Panc1 (cell line): Measurements from ENCODE around the gene FANCC. TPM values are rescaled to one million over a fixed set of nuclear protein-coding genes. Genes with fewer than 3 reads are reported as not detected.

Experiments
- ATAC-seq: fragments of 200-7000 bp; cut with Tn5 transposase; 2 replicates; pipeline ENCODE4 v1.9.1; 2020; ENCODE audit warnings: mild to moderate bottlenecking, moderate library complexity
- BruUV-seq: library from RNA; stranded (reverse); fragments of 400-500 nt; replicated peaks from 2 replicates; lab custom pipeline; 2021; lab: Mats Ljungman, UMichigan
- CTCF ChIA-PET: fragments of 300-600 bp; sonication (Branson Sonifier 250); formaldehyde crosslinking; loops from one replicate; lab custom pipeline; 2022; ENCODE audit warnings: antibody characterized with exemption; lab: Charles Lee
- POLR2A ChIA-PET: fragments of 300-600 bp; sonication (Branson Sonifier 250); formaldehyde crosslinking; loops from one replicate; lab custom pipeline; 2022; ENCODE audit warnings: antibody characterized with exemption; lab: Charles Lee
- DNase-seq: peaks from one replicate; pipeline ENCODE4 v3.0.0-alpha.2; 2010; ENCODE audit warnings: low read depth, low spot score
- H3K27ac ChIP-seq: 2 replicates; pipeline ENCODE4 v1.5.1; 2011; ENCODE audit warnings: mild to moderate bottlenecking, low read length, inconsistent platforms
- H3K27me3 ChIP-seq: fragments of 200-500 bp; sonication (Bioruptor generic); 2 replicates; pipeline ENCODE4 v1.6.0; 2014; ENCODE audit warnings: low read length, inconsistent platforms; ENCODE audit not compliant: control insufficient read depth, insufficient read depth
- H3K36me3 ChIP-seq: fragments of 200-500 bp; sonication (Bioruptor generic); 2 replicates; pipeline ENCODE4 v1.5.1; 2014; ENCODE audit warnings: inconsistent platforms, mild to moderate bottlenecking, low read length, moderate library complexity; ENCODE audit not compliant: control insufficient read depth, insufficient read depth
- H3K4me1 ChIP-seq: 2 replicates; pipeline ENCODE4 v1.5.1; 2011; ENCODE audit warnings: inconsistent platforms, mild to moderate bottlenecking, low read length, moderate library complexity; ENCODE audit not compliant: control insufficient read depth, insufficient read depth
- H3K4me3 ChIP-seq, 2 experiments: 2 replicates each; pipeline ENCODE4 v1.5.1; 2011 to 2012; ENCODE audit warnings: low read depth in 2 of 2, low read length in 2 of 2, mild to moderate bottlenecking in 2 of 2, inconsistent platforms in 1 of 2, moderate library complexity in 1 of 2
- H3K9me3 ChIP-seq: fragments of 200-500 bp; sonication (Bioruptor generic); 2 replicates; pipeline ENCODE4 v1.5.1; 2014; ENCODE audit warnings: low read depth, mild to moderate bottlenecking, inconsistent platforms, low read length, moderate library complexity; ENCODE audit not compliant: control insufficient read depth, insufficient read depth
- CTCF ChIP-seq: fragments of 450-650 bp; IDR thresholded peaks from 2 replicates; pipeline ENCODE4 v1.5.1; 2017; ENCODE audit warnings: mild to moderate bottlenecking
- POLR2AphosphoS5 ChIP-seq: IDR thresholded peaks from 2 replicates; pipeline ENCODE4 v1.6.1; 2012; ENCODE audit warnings: mild to moderate bottlenecking, low read depth, low read length, moderate library complexity
- REST ChIP-seq, 2 experiments: IDR thresholded peaks; 2 replicates each; pipeline ENCODE4 v1.6.1; 2011 to 2012; ENCODE audit warnings: low read depth in 2 of 2, control low read depth in 1 of 2, low read length in 1 of 2, mild to moderate bottlenecking in 1 of 2, moderate library complexity in 1 of 2; ENCODE audit not compliant: insufficient read depth in 1 of 2
- SIN3A ChIP-seq: IDR thresholded peaks from 2 replicates; pipeline ENCODE4 v1.6.1; 2012; ENCODE audit warnings: low read depth, mild to moderate bottlenecking, low read length, moderate library complexity, borderline replicate concordance; ENCODE audit not compliant: insufficient read depth
- TCF7L2 ChIP-seq: IDR thresholded peaks from 2 replicates; pipeline ENCODE4 v1.6.1; 2011; ENCODE audit warnings: mild to moderate bottlenecking, low read depth, low read length, inconsistent platforms
- in situ Hi-C: cut with HindIII; loops from 2 replicates; pipeline ENCODE4 v1.10.0; 2016; ENCODE audit warnings: low sequenced_read_pairs, low pct_unique_long_range_greater_than_20kb
- intact Hi-C: fragments of 100-400 bp; cut with micrococcal nuclease; formaldehyde crosslinking; loops from one replicate; pipeline ENCODE4 v1.10.0; 2022; ENCODE audit not compliant: unreplicated experiment
- total RNA-seq: library from RNA; stranded (reverse); gene quantifications from one replicate; pipeline ENCODE4 v1.2.1, GENCODE V29; 2021; ENCODE audit not compliant: unreplicated experiment

FANCC gene
- total RNA-seq, 1 experiment from 2014 or later, result 17.8 TPM

DNA sequence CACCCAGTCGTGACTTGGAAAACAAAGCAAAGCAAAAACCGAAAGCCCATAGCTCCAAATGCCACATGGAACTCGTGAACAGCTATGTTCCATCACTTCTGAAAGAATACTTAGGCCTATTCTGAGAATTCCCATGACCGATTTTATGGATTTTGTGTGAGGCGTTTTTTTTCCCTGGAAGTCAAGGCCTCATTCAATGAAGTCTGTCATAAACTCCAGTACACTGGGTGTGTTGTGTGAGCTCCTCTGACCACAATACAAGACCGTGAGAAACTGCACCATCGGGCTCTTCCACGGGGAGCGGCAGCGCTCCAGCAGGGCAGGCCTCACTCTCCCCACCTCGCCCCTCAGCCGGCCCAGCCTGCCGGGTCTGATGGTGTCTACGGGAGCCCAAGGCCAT, 209.5 kb downstream of the FANCC start:
- no peaks in the 10 kb centered on the region for H3K9me3 ChIP-seq
- intact Hi-C loops (no loop called here), in situ Hi-C loops (no loop called here)
- no peaks in the 10 kb centered on the region for H3K27me3 ChIP-seq
- ChIA-PET CTCF (interaction anchor here (0.6 kb wide), 1 partner anchor 289 kb away, joined by 7 read pairs; no protein-coding TSS in a partner anchor), POLR2A (no interaction called here)
- BruUV-seq, result no TSS peak
- no peaks in the 10 kb centered on the region for H3K36me3 ChIP-seq
- no peak overlapping the region for H3K27ac ChIP-seq
- H3K4me3 ChIP-seq, result no peak overlapping the region
- TF ChIP-seq POLR2AphosphoS5 (no peak), CTCF (no peak), SIN3A (no peak), TCF7L2 (no peak)
- no peak for ATAC-seq
- H3K4me1 ChIP-seq, result no peaks in the 10 kb centered on the region
- no peak for DNase-seq

DNA sequence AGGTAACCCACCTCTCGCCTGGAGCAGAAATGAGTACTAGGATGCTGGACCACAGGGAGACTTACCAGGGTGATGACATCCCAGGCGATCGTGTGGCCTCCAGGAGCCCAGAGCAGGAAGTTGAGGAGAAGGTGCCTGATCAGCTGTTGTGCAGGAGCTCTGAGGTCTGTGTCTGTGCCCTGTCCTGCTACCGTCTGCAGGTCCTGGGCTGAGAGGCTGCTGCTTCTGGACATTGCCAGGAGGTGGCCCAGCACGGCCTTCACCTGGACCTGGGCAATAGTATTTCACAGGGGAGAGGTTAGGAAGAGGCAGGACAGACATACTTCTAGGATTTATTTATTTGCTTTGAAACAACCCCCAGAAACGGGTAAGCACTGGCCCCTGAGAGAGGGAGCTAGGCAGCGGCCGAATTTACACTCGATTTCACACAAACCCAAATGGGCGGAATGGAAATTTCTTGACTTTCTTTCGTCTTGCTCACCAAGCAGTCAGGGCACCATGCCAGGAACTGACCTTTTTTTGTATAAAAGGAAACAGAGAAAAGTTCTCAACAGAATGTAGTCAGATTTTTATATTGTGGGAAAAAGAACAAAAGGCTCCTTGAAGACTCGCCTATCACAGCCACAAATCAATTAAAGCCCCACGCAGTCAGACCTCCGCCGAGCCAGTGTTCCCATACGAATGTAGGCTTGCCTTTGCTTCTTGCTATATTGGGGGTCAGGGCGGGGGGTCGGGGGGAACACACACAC, 210.3 kb downstream of the FANCC start:
- Histone ChIP-seq H3K36me3 (no peaks in the 10 kb centered on the region), H3K4me1 (no peaks in the 10 kb centered on the region), H3K4me3 (no peak overlapping the region), H3K9me3 (no peaks in the 10 kb centered on the region), H3K27me3 (no peaks in the 10 kb centered on the region), H3K27ac (no peak overlapping the region)
- in situ Hi-C loops (no loop called here), intact Hi-C loops (no loop called here)
- DNase-seq, result no peak
- TF ChIP-seq TCF7L2, result no peak
- no peak for TF ChIP-seq POLR2AphosphoS5
- no peak for TF ChIP-seq REST (IDR thresholded peaks at IDR 0.05; ENCODE audit: insufficient read depth in 1 of 2, low read depth in 2 of 2, low read length in 1 of 2)
- TF ChIP-seq CTCF, result no peak
- TF ChIP-seq SIN3A, result no peak
- CTCF ChIA-PET, result interaction anchor here (0.6 kb wide), 1 partner anchor 288 kb away, joined by 7 read pairs; no protein-coding TSS in a partner anchor
- no peak for ATAC-seq
- BruUV-seq, result no TSS peak
- POLR2A ChIA-PET, result no interaction called here
